ENCODE data around the gene DAZL.

- TF ChIP-seq EZH2 (IDR thresholded peaks at IDR 0.05) (no peak), POLR2AphosphoS5 (IDR thresholded peaks at IDR 0.05; ENCODE audit: borderline replicate concordance, low read depth, low read length) (no peak)
Observed at GRCh38 chr3:16548721-16549120, 56.5 kb downstream of the DAZL start.

Measured in SK-N-MC (cell line).